Endothelial cell of umbilical vein (primary cell): Measurements from ENCODE around the gene VTA1.

Source experiments
- CTCF ChIP-seq, 2 donors: IDR thresholded peaks; 1 replicate in 1 of 2; 2 replicates in 1 of 2; pipeline ENCODE4 v1.5.1; 2011; ENCODE audit warnings: low read length in 2 of 2, mild to moderate bottlenecking in 2 of 2, moderate library complexity in 2 of 2, control low read depth in 1 of 2, inconsistent platforms in 1 of 2, low read depth in 1 of 2; ENCODE audit not compliant: insufficient read depth in 1 of 2; ENCODE audit errors: extremely low read depth in 1 of 2
- EZH2 ChIP-seq: IDR thresholded peaks from 2 replicates; pipeline ENCODE4 v1.6.1; 2012; ENCODE audit warnings: borderline replicate concordance, low read depth, mild to moderate bottlenecking, moderate library complexity, low read length, inconsistent platforms; ENCODE audit not compliant: severe bottlenecking
- POLR2AphosphoS5 ChIP-seq: IDR thresholded peaks from 2 replicates; pipeline ENCODE4 v1.6.1; 2012; ENCODE audit warnings: low read depth, mild to moderate bottlenecking, control low read depth, low read length, moderate library complexity; ENCODE audit not compliant: insufficient read depth

DNA sequence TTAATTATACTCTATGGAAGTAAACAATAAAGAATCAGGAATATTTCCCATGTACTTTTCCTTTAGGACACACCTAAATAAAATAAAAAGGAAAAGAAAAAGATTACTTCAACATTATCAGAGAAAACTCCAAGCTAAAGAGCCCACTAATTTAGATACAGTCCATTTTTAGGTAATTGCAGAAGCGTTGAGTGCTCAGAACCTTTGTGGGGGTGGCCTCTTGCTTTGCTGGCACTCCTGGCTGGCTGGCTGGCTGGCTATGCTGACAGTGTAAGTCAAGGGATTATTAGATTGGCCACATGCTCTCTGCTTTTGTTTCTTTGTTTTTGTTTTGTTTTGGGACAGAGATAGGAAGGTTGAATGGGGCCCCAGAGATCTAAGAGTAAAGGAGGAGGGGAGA is 14.4 kb upstream of the VTA1 start, which contains the start of gene GJE1:
- TF ChIP-seq EZH2 (no peak), CTCF (IDR thresholded peaks at IDR 0.05; ENCODE audit: extremely low read depth in 1 of 2, insufficient read depth in 1 of 2, low read depth in 1 of 2, low read length in 2 of 2) (no peak), POLR2AphosphoS5 (no peak)
